Uterus (tissue), 4 donors: ENCODE data around the gene PCED1A. TPM values are rescaled to one million over a fixed set of nuclear protein-coding genes. Genes with fewer than 3 reads are reported as not detected.
A peak's percentile ranks its signal among the peaks of the same experiment; 100 is the strongest.

Source experiments
- DNase-seq, 2 donors: peaks; one replicate each; pipeline ENCODE4 v3.0.0-alpha.2; 2019 to 2020
- H3K27ac ChIP-seq, 2 donors: fragments of 200-600 bp; sonication (generic); 1 replicate in 1 of 2; 2 replicates in 1 of 2; pipeline ENCODE4 v1.5.1; 2016 to 2018
- H3K27me3 ChIP-seq, 2 donors: fragments of 200-600 bp; sonication (generic); one replicate each; pipeline ENCODE4 v1.5.1; 2018 to 2019; ENCODE audit warnings: control low read depth in 1 of 2
- H3K36me3 ChIP-seq, 2 donors: fragments of 200-600 bp; sonication (generic); one replicate each; pipeline ENCODE4 v1.5.1; 2019; ENCODE audit warnings: control low read depth in 1 of 2
- H3K4me1 ChIP-seq, 2 donors: fragments of 200-600 bp; sonication (generic); one replicate each; pipeline ENCODE4 v1.5.1; 2018 to 2019; ENCODE audit warnings: control low read depth in 1 of 2
- H3K4me3 ChIP-seq, 2 donors: fragments of 200-600 bp; sonication (generic); 1 replicate in 1 of 2; 2 replicates in 1 of 2; pipeline ENCODE4 v1.5.1; 2018 to 2019; ENCODE audit warnings: mild to moderate bottlenecking in 1 of 2
- H3K9me3 ChIP-seq, 2 donors: fragments of 200-600 bp; sonication (generic); one replicate each; pipeline ENCODE4 v1.5.1; 2019; ENCODE audit warnings: control low read depth in 1 of 2
- POLR2A ChIP-seq, 2 donors: fragments of 450-650 bp; IDR thresholded peaks; one replicate each; pipeline ENCODE4 v1.6.1; 2016; ENCODE audit warnings: antibody characterized with exemption in 2 of 2, mild to moderate bottlenecking in 1 of 2, moderate library complexity in 1 of 2
- intact Hi-C: fragments of 100-400 bp; cut with DNase I; formaldehyde crosslinking; loops from one replicate; pipeline ENCODE4 v1.15.1; 2023; ENCODE audit warnings: low total_unique reads
- total RNA-seq, 4 donors: library from RNA; depleted of rRNA in 3 of 4; stranded (reverse); fragments of >200 nt in 3 of 4; gene quantifications; one replicate each; pipeline versions ENCODE4 v1.1.0 to v1.2.4, GENCODE V29; 2014 to 2023
- TF ChIP-seq, protein P1 (sequence below), 4 experiments: fragments of 200-600 bp in 2 of 4; fragments of 450-650 bp in 2 of 4; sonication (generic) in 2 of 4; IDR thresholded peaks; one replicate each; pipeline ENCODE4 v1.5.1; 2016 to 2019; ENCODE audit warnings: antibody characterized with exemption in 4 of 4, mild to moderate bottlenecking in 2 of 4, moderate library complexity in 1 of 4
- donor health status: DM: yes; HTN: yes; CAD: no.

The PCED1A gene
- total RNA-seq, 4 donors from 2014 or later = 13.5 to 43.6 (median 31.3) TPM

DNA sequence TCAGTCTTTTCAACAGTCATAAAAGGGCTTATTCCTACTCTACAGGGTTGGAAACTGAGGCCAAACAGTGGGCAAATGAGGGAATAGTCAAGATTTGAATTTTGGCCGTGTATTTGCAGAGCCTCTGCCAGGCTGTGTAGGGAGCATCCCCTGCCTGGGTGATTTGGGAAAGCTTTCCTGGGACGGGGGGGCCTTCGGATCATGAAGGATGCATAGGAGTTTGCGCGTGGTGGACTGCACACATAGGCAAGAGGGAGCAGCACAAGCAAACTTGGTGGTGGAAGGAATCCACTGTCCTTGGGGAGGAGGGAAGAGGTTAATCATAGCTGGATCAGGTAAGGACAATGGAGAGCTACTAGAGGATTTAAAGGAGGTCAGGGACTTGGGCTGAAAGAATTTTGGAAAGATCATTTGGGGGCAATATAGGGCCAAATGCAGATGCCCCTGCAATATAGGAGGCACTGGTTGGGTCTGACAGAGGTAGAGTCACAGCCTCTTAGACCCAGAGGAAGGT is 35.3 kb upstream of the PCED1A start:
- Histone ChIP-seq H3K27ac (no peak overlapping the region), H3K36me3 (no peaks in the 10 kb centered on the region), H3K9me3 (no peaks in the 10 kb centered on the region), H3K27me3 (no peaks in the 10 kb centered on the region), H3K4me1 (no peaks in the 10 kb centered on the region), H3K4me3 (no peak overlapping the region)
- DNase-seq = no peak
- TF ChIP-seq POLR2A (IDR thresholded peaks at IDR 0.05) = no peak
- TF ChIP-seq, protein P1, sequence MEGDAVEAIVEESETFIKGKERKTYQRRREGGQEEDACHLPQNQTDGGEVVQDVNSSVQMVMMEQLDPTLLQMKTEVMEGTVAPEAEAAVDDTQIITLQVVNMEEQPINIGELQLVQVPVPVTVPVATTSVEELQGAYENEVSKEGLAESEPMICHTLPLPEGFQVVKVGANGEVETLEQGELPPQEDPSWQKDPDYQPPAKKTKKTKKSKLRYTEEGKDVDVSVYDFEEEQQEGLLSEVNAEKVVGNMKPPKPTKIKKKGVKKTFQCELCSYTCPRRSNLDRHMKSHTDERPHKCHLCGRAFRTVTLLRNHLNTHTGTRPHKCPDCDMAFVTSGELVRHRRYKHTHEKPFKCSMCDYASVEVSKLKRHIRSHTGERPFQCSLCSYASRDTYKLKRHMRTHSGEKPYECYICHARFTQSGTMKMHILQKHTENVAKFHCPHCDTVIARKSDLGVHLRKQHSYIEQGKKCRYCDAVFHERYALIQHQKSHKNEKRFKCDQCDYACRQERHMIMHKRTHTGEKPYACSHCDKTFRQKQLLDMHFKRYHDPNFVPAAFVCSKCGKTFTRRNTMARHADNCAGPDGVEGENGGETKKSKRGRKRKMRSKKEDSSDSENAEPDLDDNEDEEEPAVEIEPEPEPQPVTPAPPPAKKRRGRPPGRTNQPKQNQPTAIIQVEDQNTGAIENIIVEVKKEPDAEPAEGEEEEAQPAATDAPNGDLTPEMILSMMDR (IDR thresholded peaks at IDR 0.05) = no peak
- intact Hi-C loops = no loop called here

DNA sequence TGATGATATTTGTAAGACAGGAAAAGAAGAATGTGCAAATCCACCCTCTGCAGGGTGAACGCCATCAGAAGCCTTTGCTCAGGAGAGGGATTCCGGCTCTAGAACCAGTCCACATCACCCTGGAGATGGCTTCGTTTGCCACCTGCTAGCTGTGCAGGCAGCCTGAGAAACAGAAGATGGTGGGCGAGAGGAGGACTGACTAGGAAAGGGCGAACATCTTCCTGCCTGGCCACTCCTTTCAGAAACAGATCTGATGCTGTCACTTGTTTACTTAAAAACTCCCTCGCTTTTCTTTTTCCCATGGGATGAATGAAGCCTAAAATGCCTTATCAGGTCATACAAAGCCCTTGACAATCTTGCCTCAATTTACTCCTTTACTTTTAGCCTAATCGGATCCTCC is 34.0 kb upstream of the PCED1A start:
- peak overlapping the region in 1 of 2 donors; percentile 89 for H3K27ac ChIP-seq
- H3K4me3 ChIP-seq = peak overlapping the region; percentile 58 to 81
- intact Hi-C loops = no loop called here
- H3K27me3 ChIP-seq = no peaks in the 10 kb centered on the region
- no peaks in the 10 kb centered on the region for H3K4me1 ChIP-seq
- H3K9me3 ChIP-seq = no peaks in the 10 kb centered on the region
- H3K36me3 ChIP-seq = no peaks in the 10 kb centered on the region
- TF ChIP-seq, protein P1 (IDR thresholded peaks at IDR 0.05) = no peak
- TF ChIP-seq POLR2A (IDR thresholded peaks at IDR 0.05) = no peak
- no peak for DNase-seq

DNA sequence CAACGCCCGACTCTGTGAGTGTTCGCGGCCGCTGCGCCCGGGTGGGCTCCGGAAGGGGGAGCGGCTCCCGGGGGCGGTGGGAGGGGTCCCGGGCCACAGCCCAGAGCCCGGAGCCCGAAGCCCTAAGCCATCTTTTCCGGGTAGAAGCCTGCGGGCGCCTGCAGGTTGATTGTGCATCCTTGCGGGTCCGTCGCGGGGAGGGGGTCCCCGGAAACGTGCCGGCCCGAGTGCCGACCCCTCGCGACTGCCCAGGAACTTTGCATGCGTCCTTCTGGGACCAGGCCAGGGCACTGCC is 33.2 kb upstream of the PCED1A start:
- Histone ChIP-seq H3K27me3 (no peaks in the 10 kb centered on the region), H3K4me1 (no peaks in the 10 kb centered on the region), H3K9me3 (no peaks in the 10 kb centered on the region), H3K4me3 (peak overlapping the region; percentile 58 to 81), H3K36me3 (no peaks in the 10 kb centered on the region), H3K27ac (peak overlapping the region; percentile 70 to 89)
- intact Hi-C loops = no loop called here
- peak; percentile 36 to 46 for DNase-seq
- TF ChIP-seq POLR2A (IDR thresholded peaks at IDR 0.05) = no peak
- TF ChIP-seq, protein P1 (IDR thresholded peaks at IDR 0.05) = no peak

DNA sequence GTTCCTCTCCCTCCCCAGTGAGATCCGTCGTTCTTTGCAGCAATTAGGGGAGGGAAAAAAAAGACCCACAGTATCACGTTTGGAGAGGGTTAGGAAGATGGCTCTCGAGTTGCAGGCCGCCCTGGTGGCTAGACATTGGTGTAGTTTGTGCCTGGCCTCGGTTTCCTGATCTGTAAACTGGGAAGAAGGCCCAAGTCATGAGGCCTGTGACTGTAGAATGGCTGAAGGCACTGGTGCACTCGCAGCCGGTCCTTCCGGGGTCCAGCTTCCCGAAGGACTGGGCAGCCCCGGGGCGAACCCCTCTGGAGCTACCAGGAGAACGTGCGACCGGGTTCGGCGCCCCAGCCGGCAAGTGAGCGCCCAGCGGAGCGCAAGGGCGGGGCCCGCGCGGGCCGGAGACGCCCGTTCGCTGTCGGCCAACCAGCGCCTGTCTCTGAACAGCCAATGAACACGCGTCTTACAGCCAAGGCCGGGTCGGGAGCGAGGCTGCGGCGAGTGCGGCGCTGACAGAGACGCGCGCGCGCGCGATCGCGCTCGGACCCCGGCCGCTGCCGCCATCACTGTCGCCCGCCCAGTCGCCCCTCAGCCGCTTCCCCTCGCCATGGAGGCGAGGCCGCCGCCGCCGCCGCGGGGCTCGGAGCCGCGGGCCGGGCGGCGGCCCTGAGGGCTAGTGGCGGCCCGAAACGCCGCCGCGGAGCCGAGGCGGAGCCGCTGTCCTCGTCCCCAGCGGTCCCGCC is 32.7 kb upstream of the PCED1A start, which contains the start of gene PTPRA:
Gene PTPRA (plus strand): TSS at position 472 of the 737 bp plus-strand sequence. CDS start 90,797 bp downstream, outside the sequence.
- peak; percentile 85 to 92 for TF ChIP-seq POLR2A (IDR thresholded peaks at IDR 0.05)
- TF ChIP-seq, protein P1 (IDR thresholded peaks at IDR 0.05) = peak in 1 of 4 experiments; percentile 14
- Histone ChIP-seq H3K36me3 (no peaks in the 10 kb centered on the region), H3K27me3 (no peaks in the 10 kb centered on the region), H3K4me3 (peak within 1 kb of the TSS; percentile 58 to 81), H3K9me3 (no peaks in the 10 kb centered on the region), H3K27ac (peak within 1 kb of the TSS; percentile 70 to 89), H3K4me1 (no peaks in the 10 kb centered on the region)
- intact Hi-C loops = no loop called here
- peak; percentile 90 to 92 for DNase-seq

DNA sequence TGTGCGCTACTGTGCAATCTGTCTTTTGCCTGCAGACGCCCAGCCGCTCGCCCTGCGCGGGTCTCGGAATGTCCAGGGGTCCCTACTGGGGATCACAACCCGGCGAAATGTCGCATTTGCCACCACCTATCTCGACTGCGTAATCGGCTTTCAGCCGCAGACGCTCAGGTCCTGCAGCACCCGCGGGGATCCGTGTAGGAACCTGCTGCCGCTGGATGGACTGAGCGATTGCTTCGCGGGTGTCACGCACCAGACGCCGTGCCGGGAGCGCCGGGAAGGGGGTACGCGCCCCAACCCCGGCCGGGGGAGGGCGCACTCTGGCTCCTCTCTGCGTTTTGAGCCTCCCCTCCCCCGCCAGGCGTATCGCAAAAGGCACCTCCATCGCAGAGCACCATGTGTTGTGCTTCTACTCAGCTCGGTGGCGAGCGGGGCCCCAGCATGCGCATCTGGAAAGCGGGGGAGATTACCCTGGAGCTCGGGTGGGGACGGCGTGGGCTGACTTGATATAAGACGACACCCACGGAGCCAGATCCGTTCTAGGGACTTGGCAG is 32.1 kb upstream of the PCED1A start:
- no peak for TF ChIP-seq POLR2A (IDR thresholded peaks at IDR 0.05)
- TF ChIP-seq, protein P1 (IDR thresholded peaks at IDR 0.05) = no peak
- Histone ChIP-seq H3K36me3 (no peaks in the 10 kb centered on the region), H3K4me1 (no peaks in the 10 kb centered on the region), H3K4me3 (peak overlapping the region; percentile 58 to 81), H3K9me3 (no peaks in the 10 kb centered on the region), H3K27ac (peak overlapping the region in 1 of 2 donors; percentile 51), H3K27me3 (no peaks in the 10 kb centered on the region)
- intact Hi-C loops = no loop called here
- DNase-seq = peak; percentile 45 to 46
